ENCODE results near the gene NUDCD3.

Gene NUDCD3

DNA sequence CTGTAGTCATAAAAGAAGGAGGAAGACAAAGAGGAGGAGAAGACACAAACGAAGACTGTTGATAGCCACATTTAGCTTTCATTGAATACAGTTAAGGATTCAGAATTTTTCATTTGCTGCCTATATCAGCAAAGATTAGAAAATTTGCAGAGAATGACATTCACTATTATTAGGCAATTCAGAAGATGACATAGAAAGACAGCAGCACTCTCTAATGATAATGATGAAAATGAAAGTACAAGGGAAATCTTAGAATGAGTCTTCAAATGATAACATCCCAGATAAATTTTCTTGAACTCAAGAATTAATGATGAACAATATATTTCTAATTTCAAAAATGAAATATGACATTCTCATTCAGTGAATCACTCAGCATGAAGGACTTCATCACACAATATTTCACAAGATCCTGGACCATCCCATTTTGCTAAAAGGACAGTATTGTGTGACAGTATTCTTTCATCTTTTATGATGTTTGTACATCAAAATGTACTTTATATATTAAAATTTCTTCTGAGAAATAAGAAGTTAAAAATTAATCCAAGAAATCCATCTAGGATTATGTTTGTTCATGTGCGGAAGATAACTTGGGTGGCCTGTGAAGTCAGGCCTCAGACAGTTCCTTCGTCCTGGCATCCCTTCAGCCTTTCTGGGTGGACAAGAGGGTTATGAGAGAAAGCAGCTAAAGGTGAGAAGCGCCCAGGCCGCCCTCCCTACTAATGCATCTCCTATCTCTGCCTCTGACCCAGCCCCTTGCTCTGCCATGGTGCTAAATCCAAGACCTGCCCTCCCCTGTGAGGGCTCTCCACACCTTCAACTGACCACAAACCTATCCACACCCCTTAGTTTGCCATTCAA is 117.7 kb downstream of the NUDCD3 start:
- no peak for DNase-seq (ENCODE audit: low read depth in 2 of 3, low spot score in 1 of 3)

DNA sequence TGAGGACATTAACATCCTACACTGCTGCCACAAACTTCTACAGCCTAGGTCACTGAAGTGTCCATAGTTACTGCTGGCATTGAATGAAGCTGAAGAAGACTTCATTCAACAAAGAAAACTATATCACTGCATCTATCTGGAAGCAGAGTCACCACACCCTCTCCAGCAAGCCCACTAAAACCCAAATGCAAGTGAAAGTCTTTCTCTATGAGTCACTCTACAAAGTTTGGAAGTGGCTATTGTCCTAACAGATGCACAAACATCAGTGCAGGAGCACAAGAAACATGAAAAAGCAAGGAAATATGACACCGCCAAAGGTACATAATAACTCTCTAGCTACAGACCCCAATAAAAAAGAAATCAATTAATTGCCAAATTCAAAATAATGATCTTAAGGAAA is 121.6 kb downstream of the NUDCD3 start:
- DNase-seq (ENCODE audit: low read depth in 2 of 3, low spot score in 1 of 3): no peak

DNA sequence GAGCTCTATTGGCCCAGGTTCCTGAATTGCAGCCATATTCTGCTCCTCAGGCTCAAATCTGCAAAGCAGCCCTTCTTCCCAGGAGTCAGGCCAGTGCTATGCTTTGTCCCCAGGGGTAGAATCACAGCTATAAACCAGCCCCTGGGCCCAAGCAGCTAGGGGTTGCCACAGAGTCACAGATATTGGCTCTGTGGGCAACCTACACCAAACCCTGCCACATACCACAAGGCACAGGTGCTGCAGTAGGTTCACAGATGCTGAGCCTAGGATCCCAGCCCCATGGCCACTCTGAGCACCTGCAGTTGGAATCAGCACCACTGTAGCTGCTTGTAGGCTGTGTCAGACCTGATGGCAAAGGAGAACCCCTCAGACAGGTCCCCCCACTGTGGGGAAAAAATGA is 122.0 kb downstream of the NUDCD3 start:
- no peak for DNase-seq (ENCODE audit: low read depth in 2 of 3, low spot score in 1 of 3)

DNA sequence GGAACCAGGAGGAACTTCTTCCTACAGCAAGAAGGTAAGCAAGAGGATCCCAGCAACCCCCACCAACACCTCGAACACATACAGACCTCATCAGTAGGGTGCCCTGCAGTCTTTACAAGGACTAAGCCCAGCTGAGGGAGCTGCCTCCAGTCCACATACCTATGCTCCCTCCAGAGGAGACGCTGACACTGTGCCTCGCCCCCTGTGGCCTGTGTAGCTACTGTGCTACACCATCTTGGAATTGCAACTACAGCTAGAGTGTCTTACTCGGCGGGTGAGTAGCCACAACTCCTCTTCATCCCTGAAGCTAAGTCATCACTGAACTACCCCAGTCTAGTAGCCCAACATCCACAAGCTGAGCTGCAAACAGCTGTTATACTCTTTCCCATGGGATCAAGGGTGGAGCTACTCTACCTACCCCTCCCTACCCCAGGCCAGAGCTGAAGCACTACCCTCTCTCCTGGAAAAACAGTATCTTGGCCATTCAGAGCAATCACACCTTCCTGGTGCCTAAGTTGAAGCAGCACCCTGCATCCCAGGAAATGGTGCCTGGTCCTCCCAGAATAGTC is 122.9 kb downstream of the NUDCD3 start:
- no peak for DNase-seq (ENCODE audit: low read depth in 2 of 3, low spot score in 1 of 3)

GRCh38 chr7:44366986-44367385 is 123.5 kb downstream of the NUDCD3 start:
- DNase-seq (ENCODE audit: low read depth in 2 of 3, low spot score in 1 of 3): no peak

- DNase-seq (ENCODE audit: low read depth in 2 of 3, low spot score in 1 of 3): no peak
Measured at GRCh38 chr7:44353668-44354067, 136.8 kb downstream of the NUDCD3 start.

GRCh38 chr7:44348851-44349781 is 141.3 kb downstream of the NUDCD3 start:
- DNase-seq (ENCODE audit: low read depth in 2 of 3, low spot score in 1 of 3): no peak

DNA sequence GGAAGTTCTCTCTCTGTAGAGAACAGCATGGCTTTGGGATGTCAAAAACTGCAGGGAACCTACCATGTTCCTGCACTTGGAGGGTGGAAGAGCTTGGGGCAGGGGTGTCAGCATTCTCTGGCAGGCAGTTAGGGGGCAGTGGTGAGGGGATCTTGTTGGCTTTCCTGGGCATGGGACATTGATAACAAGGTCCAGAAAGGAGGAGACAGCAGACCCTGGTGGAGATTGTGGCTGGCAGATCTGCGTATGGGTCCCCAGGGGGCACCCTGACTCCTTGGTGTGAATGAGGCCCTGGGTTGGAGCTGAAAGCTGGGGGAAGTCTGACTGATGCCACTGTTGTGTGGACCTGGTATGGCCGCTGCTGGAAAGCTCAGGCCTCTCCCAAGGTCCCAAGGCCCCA is 142.2 kb downstream of the NUDCD3 start:
- DNase-seq (ENCODE audit: low read depth in 2 of 3, low spot score in 1 of 3): no peak

- DNase-seq (ENCODE audit: low read depth in 2 of 3, low spot score in 1 of 3): no peak
Measured at GRCh38 chr7:44347546-44348114, 142.8 kb downstream of the NUDCD3 start.

- no peak for DNase-seq (ENCODE audit: low read depth in 2 of 3, low spot score in 1 of 3)
Measured at GRCh38 chr7:44346063-44346462, 144.4 kb downstream of the NUDCD3 start.

- no peak for DNase-seq (ENCODE audit: low read depth in 2 of 3, low spot score in 1 of 3)
Measured at GRCh38 chr7:44341401-44341800, 149.1 kb downstream of the NUDCD3 start.

GRCh38 chr7:44338600-44338999 is 151.9 kb downstream of the NUDCD3 start:
- DNase-seq (ENCODE audit: low read depth in 2 of 3, low spot score in 1 of 3): no peak

- DNase-seq (ENCODE audit: low read depth in 2 of 3, low spot score in 1 of 3): no peak
Measured at GRCh38 chr7:44336491-44336890, 154.0 kb downstream of the NUDCD3 start.

GRCh38 chr7:44335184-44335583 is 155.3 kb downstream of the NUDCD3 start:
- no peak for DNase-seq (ENCODE audit: low read depth in 2 of 3, low spot score in 1 of 3)

DNA sequence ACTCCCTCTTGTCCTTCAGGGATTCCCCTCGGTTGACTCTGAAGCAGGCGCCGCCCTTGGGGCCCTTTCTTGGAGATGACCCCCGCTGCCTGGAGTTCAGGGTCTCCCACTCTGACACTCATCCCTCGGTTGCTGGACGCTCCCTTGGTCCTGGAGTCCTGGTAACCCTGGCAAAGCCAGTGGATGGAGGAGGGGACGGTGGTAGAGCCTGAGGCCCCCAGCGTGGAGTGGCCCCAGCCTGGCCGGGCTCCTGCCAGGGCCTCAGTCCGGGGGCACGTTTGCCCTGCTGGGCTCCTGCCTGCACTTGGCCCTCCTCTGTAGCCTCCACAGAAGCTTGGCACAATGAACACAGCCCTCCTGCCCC is 155.7 kb downstream of the NUDCD3 start:
- no peak for DNase-seq (ENCODE audit: low read depth in 2 of 3, low spot score in 1 of 3)

DNA sequence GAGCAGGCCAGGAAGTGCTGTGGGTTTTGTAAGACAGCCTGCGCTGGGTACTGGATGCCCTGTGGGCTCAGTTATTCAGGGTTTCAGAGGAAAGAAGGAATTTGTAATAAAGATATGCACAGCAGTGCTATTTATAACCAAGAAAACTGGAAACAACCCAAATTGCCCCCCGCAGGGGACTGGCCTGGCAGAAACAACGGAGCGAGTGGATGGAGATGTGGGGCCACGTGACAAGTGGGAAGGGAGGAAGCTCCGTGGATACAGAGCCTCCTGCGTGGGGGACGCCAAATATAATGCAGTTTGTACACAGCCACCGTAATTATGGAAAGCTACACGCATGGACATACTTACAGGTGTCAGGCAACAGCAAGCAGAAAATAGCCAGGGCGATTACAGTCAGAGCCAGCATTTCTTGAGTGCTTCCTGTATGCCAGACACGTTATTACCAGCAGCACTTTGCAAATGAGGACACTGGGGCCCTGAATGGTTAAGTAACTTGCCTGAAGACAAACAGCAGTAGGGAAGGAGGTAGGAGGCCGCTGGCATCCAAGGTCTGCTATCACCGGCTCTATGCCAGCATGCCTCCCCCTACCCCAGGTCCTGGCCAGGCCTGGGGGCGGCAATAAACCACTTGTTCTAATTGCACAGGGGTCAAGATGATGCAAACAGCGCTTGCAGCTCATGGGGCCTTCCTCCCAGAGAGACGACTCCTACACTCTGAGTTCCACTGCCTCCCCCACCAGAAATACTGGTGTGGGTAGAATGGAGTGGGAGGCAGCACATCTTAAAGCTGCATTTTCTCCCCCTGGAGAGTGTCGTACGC is 156.3 kb downstream of the NUDCD3 start:
- DNase-seq (ENCODE audit: low read depth in 2 of 3, low spot score in 1 of 3): no peak

DNA sequence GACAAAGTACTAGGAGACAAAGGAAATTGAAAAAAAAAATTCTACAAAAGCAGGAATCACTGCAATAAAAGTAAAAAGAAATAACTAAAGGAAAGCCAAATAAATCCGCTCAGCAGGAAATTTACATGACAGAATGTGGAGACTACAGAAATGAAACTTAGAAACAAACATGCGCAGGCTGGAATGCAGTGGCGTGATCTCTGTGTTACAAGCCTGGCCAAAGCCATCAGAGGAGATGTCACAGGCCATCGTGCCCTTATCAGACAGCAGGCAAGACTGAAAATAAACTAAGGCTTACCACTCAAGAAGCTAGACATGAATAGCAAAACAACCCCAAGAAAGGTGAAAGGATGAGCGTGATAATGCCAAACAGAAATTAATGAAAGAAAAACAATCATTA is 158.8 kb downstream of the NUDCD3 start:
- DNase-seq (ENCODE audit: low read depth in 2 of 3, low spot score in 1 of 3): no peak

- no peak for DNase-seq (ENCODE audit: low read depth in 2 of 3, low spot score in 1 of 3)
Measured at GRCh38 chr7:44330331-44330730, 160.1 kb downstream of the NUDCD3 start.

DNA sequence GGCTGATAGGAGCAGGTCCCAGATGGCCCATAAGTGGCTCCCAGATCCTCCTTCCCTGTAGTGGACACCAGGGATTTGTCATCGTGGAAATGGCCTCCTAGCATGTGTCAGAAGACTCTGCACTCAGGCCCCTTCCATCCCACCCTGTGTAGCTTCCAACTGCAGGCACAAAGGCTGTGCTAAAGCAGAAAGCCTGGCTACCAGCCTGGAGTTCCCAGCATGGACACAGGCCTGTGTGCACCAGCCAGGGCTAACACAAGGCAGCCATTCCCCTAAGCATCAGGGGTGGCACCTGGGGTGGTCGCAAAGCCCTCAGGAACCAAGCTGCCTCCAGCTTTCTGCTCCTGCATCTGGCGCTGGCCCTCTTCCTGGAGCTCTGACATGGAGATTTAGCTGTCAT is 160.6 kb downstream of the NUDCD3 start:
- no peak for DNase-seq (ENCODE audit: low read depth in 2 of 3, low spot score in 1 of 3)

All from stimulated activated CD4-positive, alpha-beta T cell treated with anti-CD3 and anti-CD28 coated beads, Interleukin-12 subunit alpha, Interleukin-12 subunit beta, amount 100 ng/mL, for 48 hours (primary cell).